Measurements from ENCODE around the gene ABLIM1.

ABLIM1 gene

DNA sequence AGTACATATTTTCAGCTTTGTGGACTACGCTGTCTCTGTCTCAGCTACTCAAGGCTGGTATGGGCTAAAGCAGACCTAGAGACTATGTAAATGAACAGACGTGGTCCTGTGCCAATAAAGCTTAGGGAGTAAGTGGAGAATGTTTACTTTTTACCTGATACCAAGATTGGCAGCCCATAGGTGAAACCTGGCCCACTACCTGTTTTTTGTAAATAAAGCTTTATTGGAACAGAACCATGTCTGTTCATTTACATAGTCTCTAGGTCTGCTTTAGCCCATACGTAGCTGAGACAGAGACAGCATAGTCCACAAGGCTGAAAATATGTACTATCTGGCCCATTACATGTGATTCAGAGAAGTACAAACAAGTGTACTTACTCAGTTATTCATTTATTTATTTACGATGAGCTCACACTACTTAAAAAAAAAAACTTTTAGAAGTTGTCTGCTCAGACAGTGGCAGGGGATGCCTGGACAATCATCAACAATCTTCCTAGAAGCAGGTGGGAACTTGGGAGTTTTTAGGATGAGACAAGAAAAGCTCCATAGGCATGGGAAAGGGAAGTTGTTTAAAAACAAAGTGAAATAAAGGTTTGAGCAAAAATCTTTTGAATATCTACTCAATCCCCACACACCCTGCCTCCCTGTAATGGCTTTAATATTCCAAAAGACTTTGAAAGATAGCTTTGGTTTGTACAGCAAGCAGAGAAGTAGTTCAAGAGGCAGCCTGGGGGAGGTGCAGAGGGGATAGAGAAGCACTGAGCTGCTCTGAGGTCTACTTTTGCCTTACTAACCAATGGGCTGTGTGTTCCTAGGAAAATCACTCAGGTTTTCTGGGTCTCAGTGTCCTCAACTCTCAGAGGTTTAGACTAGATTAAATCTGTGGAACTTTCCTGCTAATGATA lies 139.4 kb downstream of the ABLIM1 start:
- no peak for DNase-seq (ENCODE audit: low read depth)

DNA sequence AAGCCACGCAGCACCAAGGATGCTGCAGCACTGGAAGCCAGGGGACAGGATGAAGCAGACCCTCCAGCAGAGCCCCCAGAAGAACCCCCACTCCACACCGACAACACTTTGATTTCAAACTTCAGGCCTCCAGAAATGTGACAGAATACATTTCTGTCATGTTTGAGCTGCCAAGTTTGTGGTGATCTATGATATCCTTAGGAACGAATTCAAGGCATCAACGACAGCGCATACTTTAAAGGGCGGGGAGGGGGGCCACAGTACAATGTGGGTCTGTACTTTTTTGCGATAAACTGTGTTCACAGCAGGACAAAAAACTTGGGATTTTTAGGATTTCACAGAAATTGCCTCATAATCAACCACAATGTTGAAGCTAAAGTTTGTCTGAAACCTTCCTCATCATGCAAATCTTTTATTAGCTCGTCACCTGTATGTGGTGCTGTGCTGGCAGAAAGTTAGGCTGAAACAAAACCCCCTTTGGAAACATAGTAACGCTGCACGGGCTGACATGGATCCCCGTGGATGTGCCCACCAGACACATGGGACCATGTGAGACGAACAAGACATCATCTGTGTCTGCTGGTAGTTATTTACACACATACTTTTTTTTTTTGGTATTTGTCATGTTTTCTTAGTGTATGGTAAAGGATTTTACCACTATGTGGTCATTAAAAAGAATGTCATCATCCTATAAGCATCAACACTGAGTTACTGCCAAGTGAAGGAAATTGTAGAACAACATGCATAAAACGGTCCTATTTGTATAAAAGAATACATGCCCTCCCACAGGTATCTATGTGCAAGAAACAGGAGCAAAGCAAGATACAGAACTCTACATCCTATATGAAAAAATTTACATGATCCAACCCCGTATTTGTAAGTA lies 140.5 kb downstream of the ABLIM1 start:
- DNase-seq (ENCODE audit: low read depth) = no peak

DNA sequence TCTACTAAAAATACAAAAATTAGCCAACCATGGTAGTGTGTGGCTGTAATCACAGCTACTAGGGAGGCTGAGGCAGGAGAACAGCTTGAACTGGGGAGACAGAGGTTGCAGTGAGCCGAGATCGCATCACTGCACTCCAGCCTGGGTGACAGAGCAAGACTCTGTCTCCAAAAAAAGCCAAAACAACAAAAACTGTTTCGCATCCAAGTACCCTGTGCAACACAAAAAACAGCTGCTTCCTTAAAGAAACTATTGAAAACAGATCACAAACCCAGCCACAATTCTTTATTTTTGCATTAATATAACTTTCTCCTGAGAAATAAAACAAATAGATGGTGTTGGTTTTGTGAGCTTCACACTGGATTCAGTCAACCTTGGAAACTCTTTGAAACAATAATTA lies 141.7 kb downstream of the ABLIM1 start:
- DNase-seq (ENCODE audit: low read depth) = no peak

DNA sequence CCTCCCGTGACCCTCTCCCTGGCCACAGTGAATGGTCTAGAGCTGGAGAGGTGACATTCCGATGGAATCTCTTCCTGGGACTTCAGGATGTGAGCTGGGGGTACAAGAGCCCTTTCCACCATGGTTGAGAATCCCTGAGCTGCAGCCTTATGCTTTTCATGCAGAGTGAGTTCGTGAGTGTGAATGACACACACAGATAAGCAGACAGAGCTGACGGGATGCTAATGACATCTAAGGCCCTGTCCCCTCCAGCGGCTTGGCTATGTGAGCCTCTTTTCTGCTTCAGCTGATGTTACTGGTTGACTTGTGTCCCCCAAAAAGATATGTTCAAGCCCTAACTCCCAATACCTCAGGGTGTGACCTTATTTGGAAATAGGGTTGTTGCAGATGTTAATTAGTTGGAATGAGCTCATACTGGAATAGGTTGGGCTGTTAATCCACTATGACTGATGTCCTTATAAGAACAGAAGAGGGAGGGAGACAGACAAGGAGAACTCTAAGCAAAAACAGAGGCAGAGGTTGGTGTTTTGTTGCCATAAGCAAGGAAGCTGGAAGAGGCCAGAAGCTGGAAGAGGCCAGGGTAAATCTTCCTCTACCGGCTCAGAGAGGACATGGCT lies 142.7 kb downstream of the ABLIM1 start:
- DNase-seq (ENCODE audit: low read depth) = no peak

DNA sequence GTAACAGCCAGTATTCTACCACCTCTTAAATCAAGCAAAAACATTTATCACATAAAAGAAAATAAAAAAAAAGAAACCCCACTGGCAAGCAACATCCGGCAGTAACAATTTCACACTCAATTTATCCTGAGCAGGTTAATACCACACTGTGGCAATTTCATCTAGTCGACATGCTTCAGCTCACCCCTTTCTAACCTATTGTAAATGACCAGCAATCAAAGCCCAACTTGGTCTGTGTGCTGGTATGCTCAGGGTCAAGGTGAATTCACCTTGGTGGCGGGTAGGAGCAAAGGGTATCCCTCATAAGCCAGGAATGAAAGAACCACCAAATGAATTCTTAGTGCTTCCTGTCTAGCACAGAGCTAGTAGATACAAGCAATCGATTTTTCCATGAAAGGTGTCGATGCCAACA lies 144.7 kb downstream of the ABLIM1 start:
- no peak for DNase-seq (ENCODE audit: low read depth)

DNA sequence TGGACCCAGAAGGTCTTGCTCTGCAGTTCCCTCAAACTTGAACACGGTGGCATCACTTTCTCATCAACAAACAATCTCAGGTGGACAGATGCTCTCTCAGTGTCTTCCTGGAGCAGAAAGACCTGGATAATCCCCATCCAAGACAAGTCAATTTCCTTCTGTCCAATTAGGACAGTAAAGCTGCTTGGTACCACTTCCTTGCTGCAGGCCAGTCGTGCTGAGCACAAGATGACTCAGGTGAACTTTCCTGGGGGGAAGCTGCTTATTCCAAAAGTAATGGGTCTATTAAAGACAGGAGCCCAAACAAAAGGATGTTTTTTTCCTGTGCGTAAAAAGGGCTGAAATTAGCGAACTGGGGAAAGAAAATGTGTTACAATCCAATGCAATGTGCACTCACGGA lies 146.2 kb downstream of the ABLIM1 start:
- no peak for DNase-seq (ENCODE audit: low read depth)

DNA sequence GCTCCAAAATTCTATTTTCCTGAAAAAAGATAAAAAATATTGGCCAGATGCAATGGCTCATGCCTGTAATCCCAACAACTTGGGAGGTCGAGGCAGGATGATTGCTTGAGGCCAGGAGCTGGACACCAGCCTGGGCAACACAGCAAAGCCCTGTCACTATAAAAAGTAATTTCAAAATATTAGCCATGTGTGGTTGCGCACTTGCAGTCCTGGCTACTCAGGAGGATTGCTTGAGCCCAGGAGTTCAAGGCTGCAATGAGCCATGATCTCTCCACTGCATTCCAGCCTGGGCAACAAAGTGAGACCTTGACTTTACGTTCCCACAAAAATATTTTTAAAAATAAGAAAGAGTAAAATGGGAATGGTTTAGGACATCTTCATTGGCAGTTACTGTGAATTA lies 149.7 kb downstream of the ABLIM1 start:
- DNase-seq (ENCODE audit: low read depth) = no peak

DNA sequence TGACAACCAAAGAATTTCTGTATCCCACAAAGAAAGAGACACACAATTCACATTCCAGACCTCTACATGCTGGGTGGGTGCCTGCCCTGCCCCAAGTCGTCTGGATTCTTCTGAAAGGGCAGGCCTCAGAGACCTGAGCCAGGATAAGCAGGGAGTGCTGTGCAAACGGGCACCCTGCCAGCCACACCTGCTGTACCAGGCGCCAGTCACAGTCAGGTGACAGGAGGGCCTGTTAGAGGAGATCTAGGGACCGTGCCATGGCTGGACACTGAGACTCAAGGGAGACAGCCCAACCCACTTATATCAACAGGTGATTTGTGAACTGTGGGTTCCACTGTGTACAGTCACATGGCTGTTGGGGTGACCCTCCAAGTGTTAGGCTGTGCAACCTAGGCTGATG lies 150.6 kb downstream of the ABLIM1 start:
- no peak for DNase-seq (ENCODE audit: low read depth)

DNA sequence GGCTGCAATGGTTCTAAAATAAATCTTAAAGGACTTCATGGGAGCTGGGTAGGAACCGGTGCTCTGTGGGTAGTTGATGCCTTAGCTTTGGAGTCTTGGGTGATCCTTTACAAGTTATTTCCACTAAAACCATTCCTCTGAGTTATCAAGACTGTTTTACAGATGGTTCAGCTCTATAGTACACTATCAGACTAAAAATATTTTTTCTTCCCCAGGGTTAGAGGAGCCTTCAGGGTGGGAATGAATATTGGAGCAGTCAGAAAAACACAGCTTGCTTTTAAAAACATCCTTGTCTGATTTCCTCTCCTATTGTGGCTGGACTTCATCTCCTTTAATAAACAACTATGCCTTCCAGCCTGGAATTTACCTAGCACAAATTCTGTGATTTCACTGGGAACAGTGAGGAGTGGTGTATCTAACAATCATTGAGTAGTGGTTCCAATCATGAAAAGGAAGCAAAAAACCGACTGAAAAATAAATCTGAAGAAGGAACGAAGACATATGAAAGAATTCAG lies 151.1 kb downstream of the ABLIM1 start:
- DNase-seq (ENCODE audit: low read depth) = no peak

DNA sequence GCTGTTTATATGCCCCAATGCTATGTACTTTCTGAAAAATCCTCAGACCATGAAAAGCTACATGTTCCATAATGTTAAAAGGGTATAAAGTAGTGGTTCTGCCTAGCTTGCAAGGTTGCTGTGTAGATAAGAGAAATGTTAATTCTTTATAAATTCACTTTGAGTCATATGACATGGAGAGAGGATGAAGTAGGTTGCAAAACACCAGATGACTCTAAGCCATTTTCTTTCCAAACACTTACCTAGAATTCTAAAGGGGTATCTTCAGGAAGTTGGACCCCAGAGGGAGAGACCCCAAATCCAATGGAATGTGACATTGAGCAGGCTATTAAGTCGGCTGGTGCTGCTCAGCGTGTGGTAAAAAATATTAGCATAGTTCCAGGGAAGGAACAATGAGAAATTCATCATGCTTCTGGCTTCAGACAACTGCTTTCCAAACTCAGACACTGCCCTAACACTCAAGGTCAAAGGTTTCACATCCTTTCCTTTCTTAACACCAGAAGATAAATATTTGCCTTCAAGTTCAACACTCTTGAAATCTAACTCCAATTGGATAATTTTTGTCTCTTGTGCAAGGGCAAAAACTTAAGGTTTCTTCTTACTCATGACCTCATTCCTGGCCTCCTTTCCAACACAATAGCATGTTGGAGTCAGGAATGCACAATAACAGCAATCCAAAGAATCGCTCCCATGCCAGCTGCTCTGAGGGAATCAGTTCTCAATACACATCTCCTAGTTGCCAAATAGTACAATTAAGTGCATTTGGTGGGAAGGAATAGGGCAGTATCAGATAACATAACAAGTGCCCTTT lies 153.1 kb downstream of the ABLIM1 start:
- DNase-seq (ENCODE audit: low read depth) = no peak

DNA sequence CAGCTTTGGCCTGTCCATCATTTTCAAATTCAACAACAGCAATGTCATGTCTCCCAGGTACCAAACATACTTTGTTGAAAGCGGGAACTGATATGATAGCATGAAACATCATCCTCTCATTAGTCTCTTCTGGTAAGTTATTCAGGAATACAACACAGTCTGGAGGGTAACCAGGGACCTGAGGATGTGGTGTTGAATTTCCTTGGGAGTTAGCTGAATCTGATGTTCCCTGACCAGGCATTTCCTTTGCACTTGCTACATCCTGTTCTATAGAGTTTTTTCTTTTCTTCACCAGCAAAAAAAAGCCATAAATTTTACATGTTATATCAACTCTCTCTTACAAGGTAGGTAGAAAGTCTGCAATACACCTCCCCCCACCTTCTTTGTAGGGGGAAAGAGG lies 156.0 kb downstream of the ABLIM1 start:
- no peak for DNase-seq (ENCODE audit: low read depth)

DNA sequence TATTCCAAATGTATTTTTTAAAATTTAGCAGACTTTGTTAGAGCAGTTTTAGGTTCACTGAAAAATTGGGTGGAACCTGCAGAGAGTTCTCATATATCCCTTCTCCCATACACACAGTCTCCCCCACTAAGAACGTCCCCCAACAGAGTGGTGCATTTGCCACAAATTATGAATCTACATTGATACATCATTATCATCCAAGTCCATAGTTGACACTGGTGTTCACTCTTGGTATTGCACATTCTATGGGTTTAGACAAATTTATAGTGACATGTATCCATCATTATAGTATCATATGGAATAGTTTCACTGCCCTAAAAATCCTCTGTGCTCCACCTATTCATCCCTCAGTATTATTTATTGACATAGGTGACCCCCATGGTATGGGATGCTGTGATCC lies 156.4 kb downstream of the ABLIM1 start:
- DNase-seq (ENCODE audit: low read depth) = no peak

DNA sequence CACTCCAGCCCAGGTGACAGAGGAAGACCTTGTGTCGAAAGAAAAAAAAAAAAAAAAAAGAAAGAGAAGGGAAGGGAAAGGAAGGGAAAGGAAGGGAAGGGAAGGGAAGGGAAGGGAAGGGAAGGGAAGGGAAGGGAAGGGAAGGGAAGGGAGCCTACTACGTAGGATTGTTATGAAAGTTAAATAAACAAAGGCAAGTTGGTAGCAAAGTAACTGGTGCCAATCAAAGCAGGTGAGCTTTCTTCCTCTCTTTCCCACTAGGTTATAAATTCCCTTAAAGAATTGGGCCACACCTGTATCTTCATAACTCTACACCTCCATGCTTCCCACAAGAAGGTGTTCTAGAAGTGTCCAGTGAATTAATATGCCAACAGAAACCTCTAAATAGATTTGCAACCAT lies 157.4 kb downstream of the ABLIM1 start:
- no peak for DNase-seq (ENCODE audit: low read depth)

DNA sequence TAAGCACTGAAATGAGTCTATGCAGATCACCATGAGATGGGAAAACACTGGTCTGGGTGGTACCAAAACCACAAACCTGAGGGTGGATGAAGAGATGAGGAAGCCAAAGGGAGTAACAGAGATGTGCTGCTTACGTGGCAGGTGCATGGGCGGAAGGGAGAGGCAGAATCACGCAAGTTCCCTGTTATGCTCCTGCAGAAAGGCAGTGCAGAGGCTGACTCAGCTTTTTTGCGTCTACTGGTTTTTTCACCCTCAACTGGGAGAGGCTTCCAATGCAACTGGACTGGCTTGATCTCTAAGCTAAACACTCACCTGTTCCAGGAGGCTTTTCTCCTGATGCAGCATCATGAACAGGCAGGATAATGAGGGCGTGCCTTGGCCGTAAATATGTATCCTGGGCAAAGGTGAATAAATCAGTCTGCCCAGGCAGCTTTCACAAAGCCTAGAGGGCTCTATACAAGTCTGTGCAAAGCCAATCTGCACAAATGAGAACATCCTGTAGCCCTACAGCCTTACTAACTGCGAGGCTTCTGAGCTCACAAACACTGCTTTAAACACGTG lies 158.4 kb downstream of the ABLIM1 start:
- DNase-seq (ENCODE audit: low read depth) = no peak

DNA sequence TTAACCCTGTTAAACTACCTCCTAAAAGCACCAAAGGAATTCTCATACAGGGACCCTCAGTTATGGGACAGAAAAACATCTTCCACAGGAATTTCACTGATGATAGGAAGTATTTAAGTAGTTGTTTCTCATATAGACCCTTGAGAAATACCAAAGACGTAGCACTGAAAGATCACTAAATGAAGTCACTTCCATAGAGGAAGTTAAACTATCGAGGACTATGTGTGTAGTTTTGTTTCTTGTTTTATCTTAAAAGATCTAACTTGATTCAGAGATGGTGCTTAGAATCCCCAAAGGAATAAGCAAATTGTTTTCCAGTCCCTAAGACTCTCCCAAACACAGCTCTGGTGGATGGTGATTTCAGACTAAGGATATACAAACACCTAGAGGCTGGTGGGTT lies 159.0 kb downstream of the ABLIM1 start:
- no peak for DNase-seq (ENCODE audit: low read depth)

DNA sequence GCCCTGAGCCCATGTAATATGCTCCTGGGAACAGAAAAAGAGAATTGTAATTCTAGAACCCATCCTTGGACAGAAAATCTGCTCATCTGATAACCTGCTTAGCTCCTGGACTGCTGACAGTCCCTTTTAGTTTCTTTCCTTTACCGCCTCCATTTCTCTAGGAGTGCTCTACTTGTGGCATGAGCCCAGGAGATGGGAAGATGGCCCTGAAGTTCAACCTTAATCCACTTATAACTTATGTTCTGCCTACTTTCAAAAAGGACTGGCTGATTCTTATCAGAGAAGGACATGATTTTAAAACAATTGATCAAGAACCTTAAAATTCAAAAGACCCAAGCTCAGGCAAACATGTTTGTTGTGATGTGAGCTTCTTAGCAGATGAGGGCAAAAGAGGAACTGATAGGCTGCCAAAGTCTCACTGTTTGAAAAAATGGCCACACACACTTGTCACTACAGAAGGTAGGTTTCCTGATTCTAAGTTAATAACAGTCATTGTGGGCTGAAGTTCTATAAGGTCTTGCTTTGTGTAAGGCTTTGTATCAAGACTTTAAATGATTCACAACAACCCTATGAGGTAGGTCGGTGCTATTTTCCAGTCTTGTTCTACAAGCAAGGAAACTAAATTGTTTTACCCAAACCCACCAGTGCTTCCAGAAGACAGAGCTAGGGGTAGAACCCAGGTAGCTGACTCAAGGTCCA lies 159.5 kb downstream of the ABLIM1 start:
- DNase-seq (ENCODE audit: low read depth) = no peak

DNA sequence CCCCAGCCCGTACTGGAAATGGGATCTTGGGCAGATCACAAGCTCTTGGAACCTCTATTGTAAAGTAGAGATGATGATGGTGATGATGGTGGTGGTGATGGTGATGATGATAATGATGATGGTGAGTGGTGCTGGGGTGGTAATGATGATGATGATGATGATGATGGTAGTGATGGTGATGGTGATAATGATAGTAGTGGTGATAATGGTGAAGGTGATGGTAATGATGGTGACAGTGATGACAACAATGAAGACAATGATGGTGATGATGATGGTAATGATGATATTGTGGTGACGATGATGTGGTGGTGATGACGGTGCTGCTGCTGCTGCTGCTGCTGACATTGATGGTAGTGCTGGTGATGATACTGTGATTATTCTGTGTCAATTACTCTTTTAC lies 162.8 kb downstream of the ABLIM1 start:
- DNase-seq (ENCODE audit: low read depth) = no peak

DNA sequence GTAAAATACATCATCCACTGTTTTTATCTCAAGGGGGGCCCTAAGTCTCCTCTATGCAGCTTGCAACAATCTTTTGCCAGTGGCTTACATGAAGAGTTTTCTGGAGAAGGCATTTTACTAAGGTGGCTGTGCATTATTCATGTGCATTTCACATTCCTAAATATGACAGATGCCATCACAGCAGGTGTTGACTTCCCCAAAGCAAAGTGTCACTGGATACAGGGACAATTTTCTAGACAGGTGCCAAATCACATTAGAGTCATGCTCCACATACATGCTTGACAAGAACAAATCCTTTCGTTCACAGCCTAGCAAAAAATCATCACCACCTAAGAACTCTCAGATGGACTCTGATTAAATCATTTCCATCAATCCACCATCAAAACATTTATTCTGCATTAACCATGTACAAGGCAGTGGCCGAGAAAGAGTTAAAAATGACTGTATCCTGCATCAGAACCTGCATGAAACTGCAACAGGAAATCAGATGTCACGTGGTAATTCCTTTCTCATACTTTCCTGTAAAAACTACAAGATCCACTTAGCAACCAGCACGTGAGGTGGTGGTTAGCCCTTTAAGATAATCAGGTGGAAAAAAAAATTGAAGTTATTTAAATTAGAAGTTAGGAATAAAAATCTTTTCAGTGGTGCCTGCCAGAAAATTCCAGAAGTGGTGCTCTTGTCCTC lies 165.6 kb downstream of the ABLIM1 start:
- DNase-seq (ENCODE audit: low read depth) = peak; percentile 34

DNA sequence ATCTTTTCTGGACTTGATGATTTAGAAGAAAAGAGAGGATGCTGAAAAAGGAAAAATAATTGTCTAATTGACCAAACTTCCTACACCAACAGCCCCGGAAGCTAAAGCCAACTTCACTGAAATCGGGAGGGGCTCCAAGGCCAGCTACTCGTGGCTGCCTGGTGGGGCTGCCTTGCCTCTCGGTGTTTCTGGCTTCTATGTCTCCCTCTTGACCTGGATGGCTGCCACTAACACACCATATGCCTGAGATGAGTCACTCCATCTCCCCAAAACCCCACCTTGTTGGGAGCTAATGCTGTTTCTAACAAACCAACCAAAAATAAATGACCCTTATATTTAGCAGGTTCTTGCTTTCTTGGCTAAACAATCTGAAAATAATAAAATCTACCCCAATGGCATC lies 166.1 kb downstream of the ABLIM1 start:
- DNase-seq (ENCODE audit: low read depth) = no peak

DNA sequence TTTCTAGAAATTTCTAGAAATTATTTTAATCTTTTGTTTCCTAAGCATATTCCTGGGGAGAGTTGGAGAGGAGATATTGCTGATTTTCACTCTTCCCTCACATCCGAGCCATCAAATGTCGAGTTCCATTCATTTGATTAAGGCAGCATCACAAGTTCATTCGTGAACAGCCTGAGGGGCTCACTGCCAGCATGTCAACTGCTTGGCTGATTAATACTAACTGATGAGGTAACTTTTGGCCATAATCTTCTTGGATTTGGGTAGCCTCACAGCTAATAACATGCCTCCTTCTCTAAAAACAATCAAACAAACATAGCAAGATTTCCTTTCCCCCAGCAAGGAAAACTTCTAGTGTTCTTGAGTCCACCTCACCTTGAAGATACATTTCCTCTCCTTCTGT lies 166.7 kb downstream of the ABLIM1 start:
- no peak for DNase-seq (ENCODE audit: low read depth)
